ENCODE data around the gene CAPN7.

The CAPN7 gene

DNA sequence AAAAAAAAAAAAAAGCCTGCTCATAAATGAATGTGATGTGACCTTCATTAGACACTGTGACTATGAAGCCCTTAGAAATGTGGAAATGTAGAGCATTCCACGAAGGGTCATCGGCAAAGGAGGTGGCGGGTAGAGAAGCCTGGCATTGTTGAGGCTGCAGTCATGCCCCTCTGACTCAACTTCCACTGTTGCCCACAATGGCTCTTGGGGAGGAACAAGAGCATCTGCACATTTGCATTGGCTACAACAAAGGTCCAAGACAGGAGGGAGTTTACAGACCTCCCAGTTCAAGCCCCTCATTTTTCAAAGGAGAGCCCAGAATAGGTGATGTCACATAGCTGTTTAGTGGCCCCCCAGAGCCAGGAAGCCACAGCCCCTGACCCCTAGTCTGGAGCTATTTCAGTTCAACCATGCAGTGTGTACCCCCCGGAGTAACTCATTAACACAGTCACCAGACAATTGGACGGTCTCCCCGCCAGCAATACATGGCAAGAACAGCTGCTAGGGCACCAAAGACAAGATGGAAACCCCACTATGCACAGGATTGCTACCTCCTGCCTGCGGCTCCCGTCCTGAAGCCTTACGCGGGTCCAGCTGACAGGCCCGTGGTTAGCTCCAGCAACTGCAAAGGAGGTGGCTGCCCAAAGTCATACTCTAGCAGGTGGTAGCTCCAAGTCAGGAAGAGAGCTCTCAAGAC, 70.1 kb downstream of the CAPN7 start:
- TF ChIP-seq, protein P1, sequence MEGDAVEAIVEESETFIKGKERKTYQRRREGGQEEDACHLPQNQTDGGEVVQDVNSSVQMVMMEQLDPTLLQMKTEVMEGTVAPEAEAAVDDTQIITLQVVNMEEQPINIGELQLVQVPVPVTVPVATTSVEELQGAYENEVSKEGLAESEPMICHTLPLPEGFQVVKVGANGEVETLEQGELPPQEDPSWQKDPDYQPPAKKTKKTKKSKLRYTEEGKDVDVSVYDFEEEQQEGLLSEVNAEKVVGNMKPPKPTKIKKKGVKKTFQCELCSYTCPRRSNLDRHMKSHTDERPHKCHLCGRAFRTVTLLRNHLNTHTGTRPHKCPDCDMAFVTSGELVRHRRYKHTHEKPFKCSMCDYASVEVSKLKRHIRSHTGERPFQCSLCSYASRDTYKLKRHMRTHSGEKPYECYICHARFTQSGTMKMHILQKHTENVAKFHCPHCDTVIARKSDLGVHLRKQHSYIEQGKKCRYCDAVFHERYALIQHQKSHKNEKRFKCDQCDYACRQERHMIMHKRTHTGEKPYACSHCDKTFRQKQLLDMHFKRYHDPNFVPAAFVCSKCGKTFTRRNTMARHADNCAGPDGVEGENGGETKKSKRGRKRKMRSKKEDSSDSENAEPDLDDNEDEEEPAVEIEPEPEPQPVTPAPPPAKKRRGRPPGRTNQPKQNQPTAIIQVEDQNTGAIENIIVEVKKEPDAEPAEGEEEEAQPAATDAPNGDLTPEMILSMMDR (IDR thresholded peaks at IDR 0.05; ENCODE audit: low read depth, low read length): no peak
- DNase-seq (ENCODE audit: extremely low read depth, low read depth): no peak

GRCh38 chr3:15277861-15278500, 71.9 kb downstream of the CAPN7 start:
- no peak for DNase-seq (ENCODE audit: extremely low read depth, low read depth)
- TF ChIP-seq, protein P1 (IDR thresholded peaks at IDR 0.05; ENCODE audit: low read depth, low read length): no peak

- no peak for DNase-seq (ENCODE audit: extremely low read depth, low read depth)
- TF ChIP-seq, protein P1 (IDR thresholded peaks at IDR 0.05; ENCODE audit: low read depth, low read length): no peak
Measured at GRCh38 chr3:15279205-15279604, 73.2 kb downstream of the CAPN7 start.

DNA sequence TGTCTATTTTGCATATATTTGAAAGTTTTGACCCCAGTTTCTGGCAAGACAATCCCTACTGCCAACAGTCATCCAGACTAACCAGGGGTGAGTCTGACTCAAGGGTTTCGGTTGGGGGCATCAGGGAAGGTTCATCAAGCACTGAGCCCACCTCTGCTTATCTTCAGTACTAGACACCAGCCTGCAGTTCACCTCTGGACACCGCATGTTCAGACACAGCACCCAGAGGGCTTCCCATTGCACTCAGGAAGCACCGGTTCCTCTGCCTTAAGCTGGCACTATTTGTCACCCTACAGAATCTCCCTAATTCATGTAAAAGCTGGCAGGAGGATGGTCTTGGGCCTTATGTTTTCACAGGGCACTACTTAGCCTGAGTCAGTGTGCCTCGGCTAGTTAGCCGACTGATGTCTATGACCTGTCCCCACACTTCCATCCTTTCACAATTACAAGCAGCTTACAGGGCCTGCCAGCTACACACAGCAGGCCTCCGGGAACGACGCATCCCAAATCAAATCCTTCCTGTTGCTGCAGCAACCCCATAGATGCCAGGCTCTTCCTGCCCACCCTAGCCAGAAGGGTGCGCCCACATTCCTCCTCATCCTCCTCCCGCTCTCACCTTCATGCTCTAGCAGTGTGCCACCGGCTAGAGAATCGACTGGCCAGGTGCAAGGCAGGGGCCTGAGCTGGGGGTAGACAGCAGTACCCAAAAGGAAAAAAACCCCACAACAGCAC, 73.8 kb downstream of the CAPN7 start:
- DNase-seq (ENCODE audit: extremely low read depth, low read depth): no peak
- TF ChIP-seq, protein P1 (IDR thresholded peaks at IDR 0.05; ENCODE audit: low read depth, low read length): no peak

DNA sequence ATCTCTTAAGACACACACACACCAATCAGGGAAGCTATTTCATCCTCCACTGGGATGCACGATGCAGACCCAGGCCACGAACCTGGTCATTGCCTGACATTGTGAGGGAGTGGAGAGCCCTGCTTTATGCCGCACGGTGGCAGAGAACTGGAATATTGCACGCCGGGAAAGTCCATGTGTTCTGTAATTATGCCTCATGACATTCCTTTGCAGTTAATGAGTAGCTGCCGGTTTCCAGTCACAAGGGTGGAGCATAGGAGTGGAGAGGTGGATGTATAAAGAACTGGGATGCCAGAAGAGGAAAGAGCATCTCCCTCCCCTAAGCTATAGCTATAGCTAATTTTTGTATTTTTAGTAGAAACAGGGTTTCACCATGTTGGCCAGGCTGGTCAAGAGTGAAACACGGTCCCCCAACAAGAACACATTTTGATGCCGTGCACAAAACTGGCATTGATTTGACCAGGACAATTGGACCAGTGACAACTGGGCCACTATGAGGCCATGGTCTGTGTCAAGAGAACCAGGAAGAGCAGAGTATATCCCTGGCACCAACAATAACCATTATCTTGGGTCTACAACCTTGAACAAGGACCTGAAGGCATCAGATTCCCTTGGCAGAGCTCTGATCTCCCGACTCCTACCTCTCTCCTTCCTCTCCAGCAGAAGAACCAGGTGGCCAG, 74.9 kb downstream of the CAPN7 start:
- DNase-seq (ENCODE audit: extremely low read depth, low read depth): no peak
- TF ChIP-seq, protein P1 (IDR thresholded peaks at IDR 0.05; ENCODE audit: low read depth, low read length): no peak

DNA sequence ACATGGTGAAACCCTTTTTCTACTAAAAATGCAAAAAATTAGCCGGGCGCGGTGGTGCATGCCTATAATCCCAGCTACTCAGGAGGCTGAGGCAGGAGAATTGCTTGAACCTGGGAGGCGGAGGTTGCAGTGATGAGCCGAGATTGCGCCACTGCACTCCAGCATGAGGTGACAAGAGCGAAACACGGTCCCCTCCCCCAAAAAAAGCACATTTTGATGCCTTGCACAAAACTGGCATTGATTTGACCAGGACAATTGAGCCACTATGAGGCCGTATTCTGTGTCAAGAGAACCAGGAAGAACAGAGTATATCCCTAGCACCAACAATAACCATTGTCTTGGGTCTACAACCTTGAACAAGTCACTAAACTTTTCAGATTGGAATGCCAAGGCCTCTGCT, 75.8 kb downstream of the CAPN7 start:
- TF ChIP-seq, protein P1 (IDR thresholded peaks at IDR 0.05; ENCODE audit: low read depth, low read length): no peak
- no peak for DNase-seq (ENCODE audit: extremely low read depth, low read depth)
